A549 (cell line): ENCODE results near the gene PLCB1. TPM values are rescaled to one million over a fixed set of nuclear protein-coding genes. Genes with fewer than 3 reads are reported as not detected.
"Not testable (repeated sequence)": the region's sequence is repeated elsewhere in the genome, so short reads cannot be mapped to it uniquely, and the experiment has no call there.

Experiments
- ATAC-seq, 2 experiments: fragments of 200-7000 bp in 1 of 2; fragments of >200 bp in 1 of 2; cut with Nextera tagmentation in 1 of 2; cut with Tn5 transposase in 1 of 2; 3 replicates each; pipeline versions ENCODE4 v1.8.0 to v1.9.1; 2018 to 2020; ENCODE audit warnings: mild to moderate bottlenecking in 1 of 2, moderate library complexity in 1 of 2
- CTCF ChIA-PET: fragments of 300-600 bp; sonication (Branson Sonifier 250); formaldehyde crosslinking; extraction: SDS; loops from one replicate; lab custom pipeline; 2021; ENCODE audit warnings: antibody characterized with exemption, inconsistent platforms; lab: Yijun Ruan, JAX
- POLR2A ChIA-PET: fragments of 350-600 bp; formaldehyde crosslinking; extraction: SDS; loops from one replicate; lab custom pipeline; 2021; ENCODE audit warnings: antibody characterized with exemption, inconsistent platforms; lab: Yijun Ruan, JAX
- DNase-seq, 2 experiments: peaks; one replicate each; pipeline versions ENCODE4 v3.0.0 to v3.0.0-alpha.2; 2011 to 2016; ENCODE audit warnings: low read depth in 1 of 2, low spot score in 1 of 2
- FAIRE-seq: peaks from 2 replicates; lab custom pipeline; 2011; peaks lifted over from hg19 to GRCh38; lab: Jason Lieb, UNC
- H3K27ac ChIP-seq, 2 experiments: fragments of >200 bp; sonication (Bioruptor Twin); formaldehyde crosslinking; 3 replicates each; pipeline ENCODE4 v1.5.1; 2016 to 2017
- H3K4me1 ChIP-seq: fragments of >200 bp; sonication (Bioruptor Twin); formaldehyde crosslinking; 3 replicates; pipeline ENCODE4 v1.6.1; 2016
- H3K4me2 ChIP-seq: fragments of >200 bp; sonication (Bioruptor Twin); formaldehyde crosslinking; 3 replicates; pipeline ENCODE4 v1.6.1; 2016
- H3K4me3 ChIP-seq: fragments of >200 bp; sonication (Bioruptor Twin); formaldehyde crosslinking; 3 replicates; pipeline ENCODE4 v1.5.1; 2016
- H3K9me3 ChIP-seq: fragments of >200 bp; sonication (Bioruptor Twin); formaldehyde crosslinking; 3 replicates; pipeline ENCODE4 v1.6.1; 2016
- BHLHE40 ChIP-seq: IDR thresholded peaks from 2 replicates; pipeline ENCODE4 v1.6.1; 2012; ENCODE audit warnings: low read depth, low read length, inconsistent platforms
- CBX2 ChIP-seq: fragments of 200-600 bp; sonication (generic); IDR thresholded peaks from 2 replicates; pipeline ENCODE4 v1.6.1; 2016; ENCODE audit warnings: low read depth, mild to moderate bottlenecking, borderline replicate concordance
- CBX8 ChIP-seq: fragments of 200-600 bp; sonication (generic); IDR thresholded peaks from 2 replicates; pipeline ENCODE4 v1.6.1; 2016
- CEBPB ChIP-seq, 2 experiments: fragments of >200 bp in 1 of 2; sonication (Bioruptor Twin) in 1 of 2; formaldehyde crosslinking in 1 of 2; IDR thresholded peaks; 2 replicates each; pipeline ENCODE4 v1.6.1; 2012 to 2016
- CHD2 ChIP-seq: fragments of 150-350 bp; IDR thresholded peaks from 2 replicates; pipeline ENCODE4 v1.6.1; 2014; ENCODE audit warnings: low read length; ENCODE audit not compliant: partially characterized antibody
- CHD4 ChIP-seq: fragments of 200-600 bp; sonication (generic); IDR thresholded peaks from 2 replicates; pipeline ENCODE4 v1.6.1; 2016; ENCODE audit warnings: antibody characterized with exemption, mild to moderate bottlenecking, borderline replicate concordance
- EHF ChIP-seq: fragments of 250-450 bp; sonication (Bioruptor Pico); IDR thresholded peaks from 2 replicates; pipeline ENCODE4 v1.5.0; 2020; ENCODE audit warnings: mild to moderate bottlenecking
- FOXS1 ChIP-seq: fragments of 250-450 bp; sonication (Bioruptor Pico); IDR thresholded peaks from 2 replicates; pipeline ENCODE4 v1.5.0; 2020; ENCODE audit warnings: mild to moderate bottlenecking, moderate library complexity
- HDAC2 ChIP-seq: fragments of 200-600 bp; sonication (generic); IDR thresholded peaks from 2 replicates; pipeline ENCODE4 v1.6.1; 2016
- HOXB13 ChIP-seq: fragments of 250-450 bp; sonication (Bioruptor Pico); IDR thresholded peaks from 2 replicates; pipeline ENCODE4 v1.5.0; 2020; ENCODE audit warnings: low read depth, mild to moderate bottlenecking, moderate library complexity
- MAFK ChIP-seq: fragments of 450-650 bp; IDR thresholded peaks from 2 replicates; pipeline ENCODE4 v1.6.1; 2014; ENCODE audit not compliant: partially characterized antibody
- MYC ChIP-seq: IDR thresholded peaks from 2 replicates; pipeline ENCODE4 v1.6.1; 2012; ENCODE audit warnings: mild to moderate bottlenecking, inconsistent platforms, low read length, improper control_type of control experiment, borderline replicate concordance
- NR3C1 ChIP-seq: fragments of >200 bp; sonication (Bioruptor Twin); formaldehyde crosslinking; IDR thresholded peaks from 3 replicates; pipeline ENCODE4 v1.6.1; 2017
- PHF8 ChIP-seq: fragments of 200-600 bp; sonication (generic); IDR thresholded peaks from 2 replicates; pipeline ENCODE4 v1.6.1; 2016; ENCODE audit warnings: low read depth, mild to moderate bottlenecking, antibody characterized with exemption, moderate library complexity, borderline replicate concordance
- POLR2AphosphoS2 ChIP-seq: conservative IDR thresholded peaks from 2 replicates; pipeline ENCODE4 v1.6.1; 2012; ENCODE audit warnings: low read length, improper control_type of control experiment, inconsistent platforms
- RAD21 ChIP-seq, 2 experiments: fragments of >200 bp in 1 of 2; sonication (Bioruptor Twin) in 1 of 2; formaldehyde crosslinking in 1 of 2; IDR thresholded peaks in 1 of 2; conservative IDR thresholded peaks in 1 of 2; 2 replicates in 1 of 2; 3 replicates in 1 of 2; pipeline ENCODE4 v1.6.1; 2012 to 2018; ENCODE audit warnings: inconsistent platforms in 1 of 2
- RARB ChIP-seq: fragments of 250-450 bp; sonication (Bioruptor Pico); IDR thresholded peaks from 2 replicates; pipeline ENCODE4 v1.8.0; 2021; ENCODE audit warnings: mild to moderate bottlenecking, moderate library complexity
- RCOR1 ChIP-seq: fragments of 150-350 bp; IDR thresholded peaks from 2 replicates; pipeline ENCODE4 v1.6.1; 2014; ENCODE audit warnings: antibody characterized with exemption, low read length, low read depth
- SREBF2 ChIP-seq: fragments of 450-650 bp; IDR thresholded peaks from 2 replicates; pipeline ENCODE4 v1.6.1; 2014; ENCODE audit warnings: mild to moderate bottlenecking, moderate library complexity
- TFCP2L1 ChIP-seq: fragments of 250-450 bp; sonication (Bioruptor Pico); IDR thresholded peaks from 2 replicates; pipeline ENCODE4 v1.5.0; 2021; ENCODE audit warnings: mild to moderate bottlenecking
- TP53 ChIP-seq: fragments of 250-450 bp; sonication (Bioruptor Pico); IDR thresholded peaks from 2 replicates; pipeline ENCODE4 v1.5.0; 2021; ENCODE audit warnings: mild to moderate bottlenecking, moderate library complexity
- WGBS: methylation state at CpG from one replicate; pipeline ENCODE4 v1.1.6; 2017; ENCODE audit errors: missing lambda C conversion rate; 5-methylcytosine and 5-hydroxymethylcytosine counted together
- polyA plus RNA-seq, 4 experiments: library from polyadenylated mRNA; depleted of rRNA in 3 of 4; stranded (reverse); fragments of >200 nt; fragmentation: RNase III in 1 of 4; extraction: RNeasy Plus Mini Kit Qiagen cat#74134 plus additional on column Dnase treatment in 1 of 4; gene quantifications; 2 replicates in 3 of 4; 3 replicates in 1 of 4; pipeline ENCODE4 v1.2.3, GENCODE V29; 2011 to 2017
- TF ChIP-seq, protein P1 (sequence below): fragments of 250-450 bp; sonication (Bioruptor Pico); IDR thresholded peaks from 2 replicates; pipeline ENCODE4 v1.5.0; 2020; ENCODE audit warnings: low read depth, mild to moderate bottlenecking, moderate library complexity
- TF ChIP-seq, protein P2 (sequence below): fragments of >200 bp; sonication (Bioruptor Twin); formaldehyde crosslinking; IDR thresholded peaks from 2 replicates; pipeline ENCODE4 v1.6.1; 2016
- TF ChIP-seq, protein P3 (sequence below): IDR thresholded peaks from 2 replicates; pipeline ENCODE4 v1.6.1; 2012
- TF ChIP-seq, protein P4 (sequence below): fragments of 450-650 bp; IDR thresholded peaks from 2 replicates; pipeline ENCODE4 v1.6.1; 2014; ENCODE audit warnings: antibody characterized with exemption

The PLCB1 gene
- polyA plus RNA-seq, 2 of the 4 experiments (the other 2 are of a cell fraction), result 0.97 to 6.3 TPM

DNA sequence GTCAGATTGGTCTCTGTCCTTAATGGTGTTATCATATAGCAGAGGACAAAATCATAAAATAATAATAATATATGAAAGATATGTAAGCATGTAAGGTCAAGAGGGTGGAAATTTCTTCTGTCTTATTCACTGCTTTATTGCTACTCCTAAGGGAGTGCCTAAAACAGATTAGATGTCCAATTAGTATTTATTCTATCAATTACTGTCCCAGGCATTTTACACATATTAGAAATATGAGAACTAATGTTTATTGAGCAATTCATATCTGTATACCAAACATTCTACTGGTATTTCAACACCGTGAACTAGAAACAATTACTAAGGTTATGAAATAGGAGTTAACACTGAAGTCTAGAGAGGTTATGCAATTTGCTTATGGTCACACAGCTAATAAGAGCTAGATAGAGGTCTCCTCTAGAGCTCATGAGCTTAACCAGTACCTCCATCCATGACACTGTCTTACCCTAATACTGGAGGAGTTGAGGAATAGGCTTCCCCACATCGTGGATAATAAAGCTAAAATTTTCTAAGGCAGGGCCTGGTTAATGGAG lies 302.3 kb downstream of the PLCB1 start:
- H3K4me1 ChIP-seq, result no peaks in the 10 kb centered on the region
- POLR2A ChIA-PET, result no interaction called here
- no peak for FAIRE-seq
- no peak overlapping the region for H3K4me2 ChIP-seq
- no peaks in the 10 kb centered on the region for H3K9me3 ChIP-seq
- no peak for DNase-seq
- no peak overlapping the region for H3K27ac ChIP-seq
- no peak overlapping the region for H3K4me3 ChIP-seq
- CTCF ChIA-PET, result no interaction called here
- 37% methylated on average over 2 of the region's 2 CpGs for WGBS
- TF ChIP-seq, protein P1, sequence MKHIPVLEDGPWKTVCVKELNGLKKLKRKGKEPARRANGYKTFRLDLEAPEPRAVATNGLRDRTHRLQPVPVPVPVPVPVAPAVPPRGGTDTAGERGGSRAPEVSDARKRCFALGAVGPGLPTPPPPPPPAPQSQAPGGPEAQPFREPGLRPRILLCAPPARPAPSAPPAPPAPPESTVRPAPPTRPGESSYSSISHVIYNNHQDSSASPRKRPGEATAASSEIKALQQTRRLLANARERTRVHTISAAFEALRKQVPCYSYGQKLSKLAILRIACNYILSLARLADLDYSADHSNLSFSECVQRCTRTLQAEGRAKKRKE (CRISPR knock-in tag), result no peak
- no peak for TF ChIP-seq POLR2AphosphoS2
- TF ChIP-seq TFCP2L1 (CRISPR knock-in tag), result no peak
- TF ChIP-seq RCOR1, result no peak
- no peak for ATAC-seq

DNA sequence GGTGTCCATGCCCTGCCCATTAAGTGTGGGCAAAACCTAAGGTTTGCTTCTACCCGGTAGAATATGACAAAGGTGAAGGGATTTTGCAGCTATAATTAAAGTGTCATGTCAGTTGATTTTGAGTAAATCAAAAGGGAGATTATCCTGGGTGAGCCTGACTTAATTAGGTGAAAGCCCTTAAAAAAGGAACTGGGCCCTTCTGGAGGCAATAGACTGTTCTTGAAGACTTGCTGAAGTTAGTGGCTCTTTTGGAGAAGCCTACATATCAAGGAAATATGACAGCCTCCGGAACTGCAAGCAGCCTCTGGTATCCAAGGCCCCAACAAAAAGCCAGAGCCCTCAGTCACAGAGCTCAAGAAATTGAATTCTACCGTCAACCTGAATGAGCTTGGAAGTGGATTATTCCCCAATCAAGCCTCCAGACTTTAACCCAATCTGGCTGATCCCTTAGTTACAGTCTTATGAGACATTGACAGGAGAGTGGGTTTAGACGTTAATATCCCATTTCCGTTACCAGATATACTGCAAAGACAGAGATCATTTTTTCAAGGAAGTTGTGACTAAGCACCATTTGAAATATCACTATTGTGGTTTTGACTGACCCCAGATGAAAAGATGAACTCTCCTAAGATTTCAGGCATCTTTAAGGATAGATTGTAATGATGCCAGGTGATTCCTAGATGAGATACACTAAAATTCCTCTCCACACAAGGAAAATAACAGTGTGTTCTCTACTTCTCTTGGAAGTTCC lies 303.4 kb downstream of the PLCB1 start:
- WGBS, result 38% methylated on average over 5 of the region's 5 CpGs
- Histone ChIP-seq H3K4me2 (no peak overlapping the region), H3K4me3 (no peak overlapping the region), H3K27ac (no peak overlapping the region), H3K4me1 (no peaks in the 10 kb centered on the region), H3K9me3 (no peaks in the 10 kb centered on the region)
- no peak for DNase-seq
- ChIA-PET POLR2A (no interaction called here), CTCF (no interaction called here)
- TF ChIP-seq SREBF2, result no peak
- no peak for TF ChIP-seq FOXS1 (CRISPR knock-in tag)
- TF ChIP-seq CBX8, result no peak
- TF ChIP-seq MYC, result no peak
- no peak for ATAC-seq
- FAIRE-seq, result no peak

DNA sequence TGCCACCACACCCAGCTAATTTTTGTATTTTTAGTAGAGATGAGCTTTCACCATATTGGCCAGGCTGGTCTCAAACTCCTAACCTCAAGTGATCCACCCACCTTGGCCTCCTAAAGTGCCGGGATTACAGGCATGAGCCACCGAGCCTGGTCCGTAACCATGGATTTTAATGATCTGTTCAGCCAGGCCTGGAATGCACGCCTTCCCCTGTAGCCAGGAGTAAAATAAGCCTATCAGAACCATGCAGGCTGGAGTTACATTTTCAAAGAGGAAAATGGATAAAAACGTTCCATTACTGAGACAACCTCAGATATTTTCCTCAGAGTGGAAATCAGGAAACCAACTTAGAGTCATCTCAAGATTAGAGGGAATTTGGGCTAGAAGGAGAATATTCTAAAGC lies 304.9 kb downstream of the PLCB1 start:
- H3K27ac ChIP-seq, CTCF ChIA-PET, ATAC-seq, POLR2A ChIA-PET, DNase-seq, FAIRE-seq, H3K4me3 ChIP-seq, H3K9me3 ChIP-seq, H3K4me2 ChIP-seq, H3K4me1 ChIP-seq: not testable (repeated sequence)
- WGBS, result 33% methylated on average over 5 of the region's 5 CpGs

DNA sequence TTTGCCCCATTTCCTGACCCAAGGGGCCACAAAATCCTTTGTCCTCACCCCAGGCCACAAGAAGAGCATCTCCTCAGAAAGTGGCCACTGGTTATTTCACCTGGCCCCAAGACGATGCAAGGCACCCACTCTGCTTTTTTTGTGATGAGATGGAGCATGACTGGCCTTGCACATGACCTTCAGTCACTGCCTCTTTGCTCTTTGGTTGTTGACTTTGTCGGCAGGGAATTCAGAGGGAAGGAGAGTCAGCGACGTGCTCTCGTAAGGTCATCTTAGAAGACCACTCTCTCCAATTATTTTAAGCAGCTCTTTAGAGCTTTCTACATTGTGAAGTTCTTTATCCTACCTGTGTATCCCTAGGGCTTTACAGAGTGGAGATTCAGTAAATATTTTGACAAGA lies 306.7 kb downstream of the PLCB1 start:
- no peak for ATAC-seq
- WGBS, result 39% methylated on average over 5 of the region's 5 CpGs
- no peak overlapping the region for H3K4me2 ChIP-seq
- no peak for FAIRE-seq
- TF ChIP-seq, protein P2, sequence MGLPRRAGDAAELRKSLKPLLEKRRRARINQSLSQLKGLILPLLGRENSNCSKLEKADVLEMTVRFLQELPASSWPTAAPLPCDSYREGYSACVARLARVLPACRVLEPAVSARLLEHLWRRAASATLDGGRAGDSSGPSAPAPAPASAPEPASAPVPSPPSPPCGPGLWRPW, result no peak
- TF ChIP-seq NR3C1 (no peak), CHD4 (no peak), BHLHE40 (no peak), PHF8 (no peak), MAFK (no peak), RAD21 (conservative IDR thresholded peaks at IDR 0.05 in 1 of 2, IDR thresholded peaks at IDR 0.05 in 1 of 2) (no peak), HDAC2 (no peak), HOXB13 (no peak), RCOR1 (no peak), TP53 (CRISPR knock-in tag) (no peak), EHF (CRISPR knock-in tag) (no peak), CEBPB (IDR thresholded peaks at IDR 0.05) (no peak), CHD2 (no peak), RARB (CRISPR knock-in tag) (no peak), CBX2 (no peak), CBX8 (no peak)
- TF ChIP-seq, protein P3, sequence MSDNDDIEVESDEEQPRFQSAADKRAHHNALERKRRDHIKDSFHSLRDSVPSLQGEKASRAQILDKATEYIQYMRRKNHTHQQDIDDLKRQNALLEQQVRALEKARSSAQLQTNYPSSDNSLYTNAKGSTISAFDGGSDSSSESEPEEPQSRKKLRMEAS, result no peak
- TF ChIP-seq, protein P4, sequence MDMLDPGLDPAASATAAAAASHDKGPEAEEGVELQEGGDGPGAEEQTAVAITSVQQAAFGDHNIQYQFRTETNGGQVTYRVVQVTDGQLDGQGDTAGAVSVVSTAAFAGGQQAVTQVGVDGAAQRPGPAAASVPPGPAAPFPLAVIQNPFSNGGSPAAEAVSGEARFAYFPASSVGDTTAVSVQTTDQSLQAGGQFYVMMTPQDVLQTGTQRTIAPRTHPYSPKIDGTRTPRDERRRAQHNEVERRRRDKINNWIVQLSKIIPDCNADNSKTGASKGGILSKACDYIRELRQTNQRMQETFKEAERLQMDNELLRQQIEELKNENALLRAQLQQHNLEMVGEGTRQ, result no peak
- ChIA-PET POLR2A (no interaction called here), CTCF (interaction anchor here (0.7 kb wide), 1 partner anchor 71 kb away, joined by 3 read pairs; no protein-coding TSS in a partner anchor)
- H3K4me3 ChIP-seq, result no peak overlapping the region
- H3K27ac ChIP-seq, result no peak overlapping the region
- no peak for DNase-seq
- no peaks in the 10 kb centered on the region for H3K9me3 ChIP-seq
- H3K4me1 ChIP-seq, result no peaks in the 10 kb centered on the region
